Right renal pelvis (tissue), 4 donors: ENCODE results near the gene SLC34A1. TPM values are rescaled to one million over a fixed set of nuclear protein-coding genes. Genes with fewer than 3 reads are reported as not detected.
A peak's percentile ranks its signal among the peaks of the same experiment; 100 is the strongest.
"Not testable (repeated sequence)": the region's sequence is repeated elsewhere in the genome, so short reads cannot be mapped to it uniquely, and the experiment has no call there.

Source experiments
- DNase-seq, 4 donors: peaks; one replicate each; pipeline ENCODE4 v3.0.0-alpha.2; 2013; ENCODE audit warnings: low read depth in 4 of 4, low spot score in 3 of 4, missing footprints in 1 of 4
- polyA plus RNA-seq, 4 donors: library from polyadenylated mRNA; unstranded; fragments of 120-200 nt; gene quantifications; one replicate each; pipeline ENCODE4 v1.2.1, GENCODE V29; 2013; ENCODE audit not compliant: insufficient read length in 4 of 4

Gene SLC34A1
- polyA plus RNA-seq, 4 donors: 134 to 198 (median 174) TPM

DNA sequence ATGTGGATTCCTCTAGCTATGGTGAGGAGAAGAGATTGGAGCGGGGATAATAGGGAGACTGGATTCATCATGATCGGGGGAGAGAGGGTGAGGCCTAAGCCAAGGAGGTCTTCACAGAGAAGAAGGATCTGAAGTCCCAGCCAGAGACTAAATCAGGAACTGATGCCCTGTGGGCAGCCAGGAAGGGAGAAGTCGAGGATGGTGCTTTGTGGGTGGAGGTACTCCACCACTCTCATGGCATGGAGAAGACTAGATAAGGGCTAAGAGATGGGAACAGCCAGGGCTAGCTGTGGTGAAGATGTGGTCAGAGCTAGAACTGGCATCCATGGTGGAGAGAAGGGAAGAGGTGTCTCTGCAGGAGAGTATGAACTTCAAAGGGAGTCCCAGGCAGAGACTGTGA, 29.5 kb upstream of the SLC34A1 start:
- DNase-seq: no peak

DNA sequence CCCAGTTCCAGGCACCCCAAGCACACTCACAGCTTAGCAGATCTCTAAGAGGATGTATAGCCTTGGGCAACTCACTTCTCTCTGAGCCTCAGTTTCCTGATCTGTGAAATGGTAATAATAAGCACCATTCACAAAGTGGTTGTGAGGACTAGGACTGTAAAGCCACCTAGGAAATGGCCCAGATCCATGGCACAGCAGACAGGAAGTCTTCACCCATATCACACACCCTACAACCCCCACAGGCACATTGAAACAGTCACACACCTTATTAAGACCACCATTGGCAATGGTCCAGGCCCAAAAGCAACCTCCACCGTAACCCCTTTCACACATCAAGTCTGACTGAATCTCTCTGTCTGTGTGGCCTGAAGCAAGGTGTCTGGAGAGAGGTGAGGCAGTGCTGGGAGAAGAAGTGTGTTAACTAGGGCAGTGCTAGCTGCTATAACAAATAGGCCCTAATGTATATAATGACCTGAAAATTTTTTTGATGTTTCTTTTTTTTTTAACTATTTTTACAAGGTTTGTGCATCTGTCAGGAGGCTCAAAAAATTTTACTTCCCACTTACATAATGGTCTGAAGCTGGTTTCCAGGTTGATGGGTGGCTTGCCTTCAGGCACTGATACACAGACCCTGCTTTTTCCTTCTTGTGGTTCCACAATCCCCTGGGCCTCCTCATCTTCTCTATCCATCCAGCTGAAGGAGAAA, 28.9 kb upstream of the SLC34A1 start:
- DNase-seq: no peak

DNA sequence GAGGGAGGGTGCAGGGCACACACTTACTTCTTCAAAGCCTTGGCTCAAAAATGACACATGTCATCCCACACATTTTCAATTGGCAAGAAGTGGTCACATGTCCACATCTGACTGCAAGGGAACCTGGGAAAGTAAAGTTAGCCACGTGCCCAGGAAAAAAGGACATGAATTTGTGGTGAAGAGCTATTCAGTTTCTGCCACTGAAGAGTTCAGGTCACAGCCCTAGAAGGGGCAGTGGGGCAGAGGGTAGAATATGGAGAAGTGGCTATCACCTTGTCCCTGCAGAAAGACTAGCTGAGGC, 28.4 kb upstream of the SLC34A1 start:
- no peak for DNase-seq

DNA sequence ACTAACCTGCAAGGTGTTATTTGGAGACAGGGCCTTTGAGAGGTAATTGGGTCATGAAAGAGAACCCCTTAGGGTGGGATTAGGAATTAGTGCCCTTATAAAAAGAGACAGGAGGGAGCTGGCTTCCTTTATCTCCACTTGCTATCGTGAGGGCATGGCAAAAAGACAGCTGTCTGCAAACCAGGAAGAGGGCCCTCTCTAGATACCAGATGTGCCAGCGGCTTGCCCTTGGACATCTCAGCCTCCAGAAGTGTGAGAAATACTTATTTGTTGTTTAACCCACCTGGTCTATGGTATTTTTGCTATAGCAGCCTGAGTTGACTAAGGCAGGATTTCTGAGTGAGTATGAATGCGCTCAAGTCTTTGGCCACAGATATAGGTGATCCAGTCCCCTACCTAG, 27.5 kb upstream of the SLC34A1 start:
- DNase-seq: no peak

DNA sequence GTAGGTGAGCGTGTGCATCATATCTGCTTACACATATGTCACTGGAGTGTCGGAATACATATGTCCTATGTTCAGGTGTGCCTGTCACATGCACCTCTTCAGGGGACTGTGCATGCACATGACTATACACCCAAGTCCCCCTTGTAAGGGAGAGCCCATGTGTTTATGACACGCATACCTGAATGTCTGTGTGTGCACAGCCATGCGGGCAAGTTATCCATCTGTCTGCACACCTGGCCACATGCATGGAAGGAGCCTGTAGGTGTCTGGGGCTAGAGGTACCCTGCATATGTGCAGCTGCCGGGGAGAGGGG, 27.1 kb upstream of the SLC34A1 start:
- DNase-seq: no peak

DNA sequence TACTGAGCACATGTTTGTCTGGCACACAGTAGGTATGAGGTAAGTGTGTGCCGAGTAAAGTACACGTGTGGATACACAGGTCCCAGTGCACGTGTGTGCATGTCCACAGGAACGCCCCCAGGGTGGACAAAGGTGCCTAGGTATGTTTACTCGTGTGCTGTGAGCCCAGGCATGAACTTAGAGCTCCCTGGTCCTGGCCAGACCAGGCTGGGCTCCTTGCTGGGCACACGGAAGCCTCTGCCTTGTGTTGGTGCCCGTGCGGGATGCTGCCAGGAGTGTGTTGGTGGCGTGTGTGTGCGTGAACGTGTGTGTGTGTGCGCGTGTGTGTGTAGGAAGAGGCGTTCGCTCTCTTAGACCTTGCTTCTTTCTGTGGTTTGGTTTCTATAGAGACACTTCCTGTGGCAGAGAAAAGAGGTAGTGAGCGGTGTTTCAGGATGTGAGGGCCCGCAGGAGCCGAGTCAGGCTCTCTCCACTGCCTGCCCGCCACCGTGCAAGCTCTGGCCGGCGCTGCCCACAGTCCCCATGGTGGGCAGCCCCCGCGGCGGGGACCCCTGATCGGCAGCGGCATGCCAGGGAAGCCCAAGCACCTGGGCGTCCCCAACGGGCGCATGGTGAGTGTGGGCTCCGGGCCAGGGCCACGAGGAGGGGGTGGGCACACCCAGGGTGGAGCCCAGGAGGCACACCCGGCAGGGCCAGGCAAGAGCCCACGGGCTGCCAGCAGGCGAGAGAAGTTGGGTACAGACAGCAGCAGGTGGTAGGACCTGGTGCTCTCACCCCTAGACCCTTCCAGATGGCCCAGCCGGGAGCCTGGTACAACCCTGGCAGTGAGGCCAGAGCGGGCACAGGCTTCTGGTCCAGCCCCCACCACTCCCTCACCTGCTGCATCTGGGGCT, 26.5 kb upstream of the SLC34A1 start, which contains the start of gene RGS14:
Gene RGS14, plus strand, starts transcription at position 466 of the 893 bp plus-strand sequence. Its CDS starts 101 bp downstream, at position 567.
- no peak for DNase-seq

DNA sequence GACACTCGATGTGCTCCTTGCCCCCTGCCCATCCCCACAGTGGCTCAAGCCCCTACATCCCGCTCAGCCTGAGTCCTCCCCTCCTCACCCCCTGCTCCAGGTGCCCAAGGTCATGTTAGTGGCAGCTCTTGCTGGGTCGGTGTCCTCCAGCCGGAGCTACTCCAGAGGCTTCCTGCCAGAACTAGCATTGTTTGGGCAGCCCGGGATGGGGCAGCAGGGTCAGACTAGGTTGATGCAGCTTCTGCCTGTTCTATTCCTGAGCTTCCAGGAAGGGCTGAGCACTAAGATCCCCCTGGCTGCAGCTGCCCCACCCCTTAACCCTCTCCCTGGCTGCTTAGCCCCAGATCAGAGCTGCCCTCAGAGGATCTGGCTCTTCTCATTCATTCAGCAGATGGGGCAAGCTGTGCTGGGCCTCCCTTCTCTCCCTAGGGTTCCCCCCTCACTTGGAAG, 25.8 kb upstream of the SLC34A1 start:
- no peak for DNase-seq

DNA sequence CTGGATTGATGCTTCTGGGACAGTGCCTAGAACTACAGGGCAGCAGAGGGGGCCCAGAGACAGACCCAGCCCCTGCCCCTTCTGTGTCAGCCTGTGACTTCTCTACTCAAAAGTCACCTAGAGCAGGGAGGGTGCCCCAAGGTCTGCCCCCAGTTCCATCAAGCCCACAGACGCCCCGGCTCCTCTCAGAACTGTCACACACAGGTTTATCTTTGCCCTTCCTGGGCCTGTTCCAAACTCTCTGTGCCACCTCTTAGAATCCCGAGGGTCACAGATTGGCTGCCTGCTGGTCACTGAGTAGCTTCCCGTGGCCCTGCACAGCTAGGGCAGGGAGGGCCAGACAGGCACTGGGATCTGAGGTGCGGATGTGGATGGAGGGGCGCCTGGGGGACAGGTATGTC, 24.8 kb upstream of the SLC34A1 start:
- no peak for DNase-seq

DNA sequence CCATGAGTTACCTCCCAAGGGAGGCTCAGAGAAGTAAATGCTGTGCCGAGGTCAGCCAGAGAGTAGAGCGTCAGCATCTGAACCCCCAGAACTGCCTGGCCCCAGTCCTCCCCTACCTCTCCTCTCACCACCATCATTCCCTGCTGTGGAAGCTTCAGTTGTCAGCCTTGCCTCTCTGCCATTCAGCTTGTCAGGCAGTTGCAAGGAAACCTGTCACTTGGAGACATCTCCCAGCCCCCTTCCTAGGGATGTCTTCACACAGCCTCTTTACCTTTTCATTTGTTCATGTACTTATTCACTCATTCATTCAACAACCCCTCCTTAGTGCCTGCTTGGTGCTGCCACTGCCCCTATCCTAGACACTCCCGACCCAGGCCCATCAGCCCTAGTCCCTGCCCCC, 24.4 kb upstream of the SLC34A1 start:
- no peak for DNase-seq

DNA sequence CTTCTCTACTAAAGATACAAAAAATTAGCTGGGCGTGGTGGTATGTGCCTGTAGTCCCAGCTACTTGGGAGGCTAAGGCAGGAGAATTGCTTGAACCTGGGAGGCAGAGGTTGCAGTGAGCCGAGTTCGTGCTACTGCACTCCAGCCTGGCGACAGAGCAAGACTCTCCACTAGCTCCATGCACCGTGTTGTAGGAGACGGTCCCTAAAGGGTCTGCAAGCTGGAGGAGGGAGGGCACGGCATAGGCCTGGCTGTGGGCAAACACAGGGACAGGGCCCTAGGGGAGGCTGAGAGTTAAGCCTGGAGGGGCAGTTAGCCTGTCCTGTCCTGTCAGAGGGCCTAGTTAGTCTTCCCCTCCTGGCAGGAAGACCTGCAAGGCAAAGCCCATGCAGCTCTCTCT, 23.5 kb upstream of the SLC34A1 start:
- DNase-seq: not testable (repeated sequence)

DNA sequence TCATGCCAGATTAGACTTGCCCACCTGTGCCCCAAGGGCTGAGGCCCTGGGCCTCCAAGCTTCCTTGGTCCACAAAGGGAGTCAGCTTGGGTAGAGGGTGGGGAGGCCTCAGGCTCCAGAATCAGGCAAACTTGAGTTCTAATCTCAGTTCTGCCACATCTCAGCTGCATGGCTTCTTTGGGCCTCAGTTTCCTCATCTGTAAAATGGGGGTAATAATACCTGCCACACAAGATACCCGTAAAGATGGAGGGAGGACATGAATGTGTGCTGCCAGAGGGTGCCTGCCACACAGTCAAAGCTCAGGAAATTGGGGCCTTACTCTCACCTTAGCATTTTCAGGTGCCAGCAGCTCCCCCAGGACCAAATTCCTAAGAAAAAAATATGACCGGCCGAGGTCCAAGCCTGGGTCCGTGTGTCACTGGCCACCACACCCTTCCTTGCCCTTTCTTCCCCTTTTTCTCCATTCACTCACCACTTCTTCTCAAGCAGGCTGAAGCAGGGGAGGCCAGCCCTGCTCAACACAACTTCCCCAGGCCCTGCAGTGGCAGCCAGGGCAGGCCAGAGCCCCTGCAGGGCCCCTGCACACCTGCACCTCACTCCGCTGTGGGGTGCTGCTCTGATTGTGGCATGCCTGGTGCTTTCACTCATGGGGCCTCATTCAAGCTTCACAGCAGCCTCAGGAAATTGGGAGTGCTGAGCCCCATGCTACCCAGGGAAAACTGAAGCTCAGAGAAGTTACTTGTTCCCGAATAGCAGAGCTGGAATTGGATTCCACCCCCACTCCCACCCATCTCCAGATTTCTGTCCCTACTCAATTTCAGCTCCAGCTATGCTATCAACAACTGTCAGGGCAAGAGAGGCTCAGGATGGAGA, 22.6 kb upstream of the SLC34A1 start:
- no peak for DNase-seq

DNA sequence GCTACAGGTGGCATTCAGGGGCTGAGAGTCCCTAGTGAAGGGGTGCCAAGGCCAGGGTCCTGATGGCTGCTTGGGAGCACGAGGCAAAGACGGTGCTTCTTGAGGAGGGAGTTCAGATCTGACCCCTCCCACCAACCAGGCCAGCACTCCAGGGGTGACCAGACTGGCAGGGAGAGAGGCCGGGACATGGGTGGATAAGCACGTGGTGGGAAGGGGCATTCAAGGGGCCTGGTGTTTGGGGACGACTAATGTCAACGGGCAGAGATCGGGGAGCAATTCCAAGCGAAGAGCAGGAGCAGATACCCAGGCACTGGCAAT, 22.0 kb upstream of the SLC34A1 start:
- DNase-seq: no peak

DNA sequence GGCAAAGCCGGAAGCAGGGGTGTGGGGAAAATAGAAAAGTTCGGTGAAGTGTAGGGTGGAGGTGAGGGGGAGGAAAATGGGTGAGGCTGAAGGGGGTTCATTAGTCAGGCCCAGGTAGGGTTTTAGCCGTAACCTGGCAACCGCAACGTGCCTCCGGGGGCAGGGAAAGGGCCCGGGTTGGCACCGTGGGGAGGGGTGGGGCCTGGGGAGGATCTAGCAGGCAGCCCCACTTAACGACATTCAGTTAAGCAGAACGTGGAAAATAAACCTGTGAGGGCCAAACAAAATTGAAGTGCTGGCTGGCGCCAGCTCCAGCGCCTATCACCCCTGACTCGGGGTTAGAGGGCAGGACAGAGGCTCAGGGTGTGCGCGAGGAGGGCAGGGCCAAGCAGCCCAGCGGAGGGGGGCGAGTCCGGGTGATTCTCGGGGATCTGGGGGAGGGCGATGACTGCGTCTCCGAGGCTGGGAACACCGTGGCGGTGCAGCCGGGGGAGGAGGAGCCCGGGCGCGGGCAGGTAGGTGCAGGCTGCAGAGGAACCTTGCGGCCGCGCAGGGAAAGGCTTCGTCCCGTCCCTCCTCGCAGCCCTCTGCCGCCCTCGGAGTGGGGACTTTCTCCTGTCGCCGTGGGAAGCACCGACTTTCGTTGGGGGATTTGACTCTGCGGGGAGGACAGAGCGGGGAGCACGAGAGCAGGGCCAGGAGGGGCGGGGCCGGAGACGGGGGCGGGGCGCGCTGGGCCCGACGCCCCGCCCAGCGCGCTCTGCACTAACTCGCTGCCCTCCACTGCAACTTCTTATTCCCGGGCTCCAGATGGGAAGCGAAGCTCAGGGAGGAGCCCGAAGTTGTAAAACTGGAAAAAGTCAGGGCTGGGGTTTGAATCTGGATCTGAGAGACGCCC, 21.4 kb upstream of the SLC34A1 start:
- DNase-seq: peak in 1 of 4 donors; percentile 60

DNA sequence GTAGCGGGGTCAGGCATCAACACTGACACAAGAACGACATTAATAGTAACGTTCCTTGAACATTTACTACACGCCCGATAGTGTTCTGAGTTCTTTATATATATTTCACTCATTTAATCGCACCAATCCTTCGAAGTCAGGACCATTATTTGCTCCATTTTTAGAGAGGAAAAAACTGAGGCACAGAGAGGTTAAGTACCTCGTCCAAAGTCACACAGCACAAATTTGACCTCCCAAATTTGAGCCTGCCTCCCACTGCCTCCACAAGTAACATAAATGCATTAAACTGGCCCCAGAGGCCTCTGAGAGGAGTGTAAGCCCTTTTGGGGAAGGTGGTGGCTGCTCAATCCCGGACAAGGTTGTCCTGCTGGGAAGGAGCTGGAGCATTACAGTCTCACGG, 20.7 kb upstream of the SLC34A1 start:
- no peak for DNase-seq

DNA sequence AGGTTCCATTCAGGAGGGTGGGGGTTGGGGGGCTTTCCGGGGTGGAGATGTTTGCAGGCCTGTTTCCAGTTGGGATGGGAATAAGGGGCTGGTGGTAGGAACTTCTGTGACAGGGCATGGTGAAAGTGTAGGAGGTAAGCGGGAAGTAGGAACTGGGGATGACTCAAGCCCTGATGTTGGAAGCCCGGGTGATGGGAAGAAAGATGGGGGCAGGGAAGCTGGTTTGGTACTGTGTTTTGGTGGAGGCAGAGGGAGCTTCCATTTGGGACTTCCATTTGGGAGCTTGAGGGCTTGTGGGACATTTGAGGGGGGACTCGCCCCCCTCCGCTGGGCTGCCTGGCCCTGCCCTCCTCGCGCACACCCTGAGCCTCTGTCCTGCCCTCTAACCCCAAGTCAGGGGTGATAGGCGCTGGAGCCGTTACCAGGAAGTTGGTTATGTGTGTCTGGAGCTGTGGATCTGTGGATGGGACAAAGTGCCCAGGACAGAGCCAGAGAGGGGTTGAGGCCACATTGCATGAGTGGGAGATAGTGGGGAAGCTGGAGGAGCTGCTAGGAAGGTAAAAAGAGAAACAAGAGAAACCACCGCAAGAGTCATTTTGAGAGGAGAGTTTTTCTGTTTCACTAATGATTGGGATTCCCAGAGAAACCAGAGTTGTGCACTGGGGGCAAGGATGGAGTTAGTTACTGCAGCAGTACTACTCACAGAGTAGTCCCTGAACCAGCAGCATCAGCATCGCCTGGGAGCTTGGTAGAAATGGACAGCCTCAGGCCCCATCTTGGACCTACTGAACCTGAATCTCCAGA, 19.9 kb upstream of the SLC34A1 start:
- DNase-seq: no peak

DNA sequence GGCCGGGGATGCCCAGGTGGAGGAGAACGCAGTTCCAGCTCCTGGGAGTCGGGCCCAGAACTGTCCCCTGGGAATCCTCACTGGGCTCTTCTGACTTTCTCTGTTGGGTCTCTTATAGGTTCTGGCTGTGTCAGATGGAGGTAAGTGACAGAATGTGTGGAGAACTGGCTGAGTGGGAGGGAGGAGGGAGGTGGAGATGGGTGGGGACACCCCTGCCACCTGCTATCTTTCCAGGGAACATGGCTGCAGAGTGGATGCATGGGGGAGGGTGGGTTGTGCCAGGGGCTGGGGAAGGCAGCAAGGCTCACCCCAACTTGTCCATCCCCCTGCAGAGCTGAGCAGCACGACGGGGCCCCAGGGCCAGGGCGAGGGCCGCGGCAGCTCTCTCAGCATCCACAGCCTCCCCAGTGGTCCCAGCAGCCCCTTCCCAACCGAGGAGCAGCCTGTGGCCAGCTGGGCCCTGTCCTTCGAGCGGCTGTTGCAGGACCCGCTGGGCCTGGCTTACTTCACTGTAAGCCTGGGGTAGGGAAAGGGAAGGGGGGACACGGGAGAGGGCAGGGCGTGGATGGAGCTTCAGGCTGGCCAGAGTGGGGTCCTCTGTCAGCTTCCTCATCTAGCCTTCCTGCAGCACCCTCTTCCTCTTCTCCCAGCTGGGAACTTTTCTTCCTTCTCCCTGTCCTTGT, 18.2 kb upstream of the SLC34A1 start:
- no peak for DNase-seq

DNA sequence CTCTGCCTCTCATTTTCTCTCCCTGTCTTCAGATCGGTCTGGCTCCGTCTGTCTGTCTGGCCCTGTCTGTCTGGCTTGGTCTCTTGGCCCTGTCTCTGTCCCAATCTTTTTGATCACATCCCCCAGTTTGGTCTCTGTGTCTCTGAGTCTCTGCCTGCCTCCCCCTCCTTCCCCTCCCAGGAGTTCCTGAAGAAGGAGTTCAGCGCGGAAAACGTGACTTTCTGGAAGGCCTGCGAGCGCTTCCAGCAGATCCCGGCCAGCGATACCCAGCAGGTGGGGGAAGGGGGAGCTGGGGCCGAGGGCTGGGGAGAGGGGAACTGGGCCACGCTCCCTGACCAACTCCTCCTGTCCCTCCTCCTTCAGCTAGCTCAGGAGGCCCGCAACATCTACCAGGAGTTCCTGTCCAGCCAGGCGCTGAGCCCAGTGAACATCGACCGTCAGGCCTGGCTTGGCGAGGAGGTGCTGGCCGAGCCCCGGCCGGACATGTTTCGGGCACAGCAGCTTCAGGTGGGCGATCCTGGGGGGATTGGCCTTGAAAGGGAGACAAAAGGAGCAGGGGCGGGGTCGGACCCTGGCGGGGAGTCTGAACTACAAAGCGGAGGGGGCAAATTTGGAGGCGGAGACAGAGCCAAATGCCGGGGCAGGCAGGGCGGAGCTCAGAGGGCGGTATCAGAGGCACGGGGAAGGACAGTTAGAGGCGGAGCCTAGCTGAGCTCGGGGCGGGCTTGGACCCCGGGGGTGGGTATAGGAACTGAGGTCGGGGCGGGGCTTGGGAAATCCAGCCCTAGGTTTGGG, 17.5 kb upstream of the SLC34A1 start:
- peak; percentile 77 to 85 (median 82) for DNase-seq

DNA sequence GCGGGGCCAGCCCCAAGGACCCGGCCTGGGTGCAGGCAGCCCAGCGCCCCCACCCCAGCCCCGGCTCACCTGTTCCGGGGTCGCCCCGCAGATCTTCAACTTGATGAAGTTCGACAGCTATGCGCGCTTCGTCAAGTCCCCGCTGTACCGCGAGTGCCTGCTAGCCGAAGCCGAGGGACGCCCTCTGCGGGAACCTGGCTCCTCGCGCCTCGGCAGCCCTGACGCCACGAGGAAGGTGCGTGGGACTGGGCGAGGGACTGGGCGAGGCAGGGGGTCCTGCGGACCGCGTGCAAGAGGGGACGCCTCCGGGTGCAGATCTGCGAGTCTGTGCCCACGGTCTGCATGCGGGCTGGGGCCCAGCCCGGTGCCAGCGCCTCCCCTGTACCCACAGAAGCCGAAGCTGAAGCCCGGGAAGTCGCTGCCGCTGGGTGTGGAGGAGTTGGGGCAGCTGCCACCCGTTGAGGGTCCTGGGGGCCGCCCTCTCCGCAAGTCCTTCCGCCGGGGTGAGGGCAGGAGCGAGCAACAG, 16.8 kb upstream of the SLC34A1 start:
- DNase-seq: no peak
